Ascending aorta (tissue), 2 donors: Measurements from ENCODE around the gene LRRN4. TPM values are rescaled to one million over a fixed set of nuclear protein-coding genes. Genes with fewer than 3 reads are reported as not detected.

ENCODE experiments used
- DNase-seq, 2 donors: peaks; one replicate each; pipeline ENCODE4 v3.0.0-alpha.2; 2019; ENCODE audit warnings: low spot score in 2 of 2
- H3K27ac ChIP-seq, 2 donors: fragments of 200-600 bp; sonication (generic); one replicate each; pipeline ENCODE4 v1.5.1; 2016 to 2017; ENCODE audit warnings: mild to moderate bottlenecking in 1 of 2
- H3K27me3 ChIP-seq: fragments of 200-600 bp; sonication (generic); one replicate; pipeline ENCODE4 v1.5.1; 2017
- H3K36me3 ChIP-seq, 2 donors: fragments of 200-600 bp; sonication (generic); one replicate each; pipeline ENCODE4 v1.5.1; 2016
- H3K4me1 ChIP-seq, 2 donors: fragments of 200-600 bp; sonication (generic); one replicate each; pipeline ENCODE4 v1.5.1; 2016 to 2017; ENCODE audit warnings: mild to moderate bottlenecking in 1 of 2
- H3K4me3 ChIP-seq, 2 donors: fragments of 200-600 bp; sonication (generic); one replicate each; pipeline ENCODE4 v1.5.1; 2016 to 2017; ENCODE audit warnings: mild to moderate bottlenecking in 1 of 2
- H3K9me3 ChIP-seq, 2 donors: fragments of 200-600 bp; sonication (generic); one replicate each; pipeline ENCODE4 v1.5.1; 2016
- CTCF ChIP-seq, 3 experiments: fragments of 200-600 bp in 2 of 3; fragments of 450-650 bp in 1 of 3; sonication (generic) in 2 of 3; IDR thresholded peaks; one replicate each; pipeline ENCODE4 v1.5.1; 2016 to 2019; ENCODE audit warnings: antibody characterized with exemption in 3 of 3, mild to moderate bottlenecking in 1 of 3, moderate library complexity in 1 of 3
- intact Hi-C: fragments of 100-400 bp; cut with DNase I; formaldehyde crosslinking; loops from one replicate; pipeline ENCODE4 v1.15.1; 2023
- total RNA-seq: library from RNA; depleted of rRNA; stranded (reverse); fragments of >200 nt; gene quantifications from one replicate; pipeline ENCODE4 v1.1.0, GENCODE V29; 2016

LRRN4 gene
- not detected for total RNA-seq

DNA sequence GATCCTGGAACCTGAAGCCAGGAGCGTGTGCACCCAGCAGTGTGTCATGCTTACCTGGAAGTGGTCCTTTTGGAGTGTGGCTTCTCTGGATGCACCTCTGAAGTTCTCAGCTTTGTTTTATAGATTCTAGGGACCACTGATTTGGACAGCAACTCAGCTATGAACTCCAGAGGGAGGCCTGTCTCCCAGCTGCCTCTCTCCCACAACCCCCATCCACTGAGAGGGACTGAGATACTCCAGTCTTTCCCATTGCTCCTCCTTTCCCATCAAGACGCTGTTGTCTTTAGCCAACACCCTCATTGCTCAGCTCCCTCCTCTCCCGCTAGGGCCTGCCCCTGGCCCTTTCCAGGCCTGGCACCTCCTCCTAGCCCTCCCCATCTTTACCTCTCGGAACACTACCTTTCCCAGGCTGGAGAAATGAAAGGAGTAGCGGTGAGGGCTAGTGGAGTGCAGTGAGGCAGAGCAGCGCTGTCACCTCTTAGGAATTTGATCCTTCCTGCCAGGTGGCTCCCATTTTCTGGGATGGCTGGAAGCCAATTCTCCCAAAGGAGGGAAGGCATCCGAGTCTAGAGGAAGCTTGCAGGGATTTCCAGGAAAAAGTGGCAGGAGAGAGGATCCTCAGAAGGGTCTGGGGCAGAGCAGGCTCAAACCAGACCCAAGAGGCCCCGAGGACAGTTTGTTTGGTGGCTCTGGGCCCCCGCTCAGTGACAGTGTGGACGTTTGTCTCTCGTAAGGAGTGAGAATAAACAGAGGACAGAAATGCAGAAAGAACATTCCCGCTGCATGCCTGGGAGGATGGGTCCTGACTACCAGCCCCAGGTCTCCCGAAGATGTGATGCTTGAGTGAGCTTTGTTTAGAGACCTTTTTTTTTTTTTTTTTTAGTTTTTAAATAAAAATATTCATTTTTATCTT lies at the start of gene LRRN4:
TSS of gene LRRN4 (minus strand) at position 285 of the 913 bp plus-strand sequence. CDS start 1,261 bp downstream, outside the sequence.
- DNase-seq = no peak
- H3K36me3 ChIP-seq = no peaks in the 10 kb centered on the region
- H3K4me1 ChIP-seq = peaks cover 0 to 4% of the 10 kb centered on the region in 2 donors
- no peak within 1 kb of the TSS for H3K4me3 ChIP-seq
- no peak within 1 kb of the TSS for H3K27ac ChIP-seq
- no peaks in the 10 kb centered on the region for H3K9me3 ChIP-seq
- no peak for TF ChIP-seq CTCF (IDR thresholded peaks at IDR 0.05)
- intact Hi-C loops = no loop called here
- no peaks in the 10 kb centered on the region for H3K27me3 ChIP-seq

GRCh38 chr20:6103301-6103700 lies 49.4 kb upstream of the LRRN4 start:
- no peaks in the 10 kb centered on the region for H3K4me1 ChIP-seq
- no peak for TF ChIP-seq CTCF (IDR thresholded peaks at IDR 0.05)
- H3K27me3 ChIP-seq = no peaks in the 10 kb centered on the region
- no peak overlapping the region for H3K4me3 ChIP-seq
- DNase-seq = no peak
- H3K9me3 ChIP-seq = no peaks in the 10 kb centered on the region
- intact Hi-C loops = no loop called here
- H3K36me3 ChIP-seq = no peaks in the 10 kb centered on the region
- H3K27ac ChIP-seq = no peak overlapping the region

GRCh38 chr20:6101346-6101745 lies 47.5 kb upstream of the LRRN4 start:
- TF ChIP-seq CTCF (IDR thresholded peaks at IDR 0.05) = no peak
- intact Hi-C loops = no loop called here
- Histone ChIP-seq H3K27me3 (no peaks in the 10 kb centered on the region), H3K27ac (no peak overlapping the region), H3K9me3 (no peaks in the 10 kb centered on the region), H3K4me3 (no peak overlapping the region), H3K36me3 (no peaks in the 10 kb centered on the region), H3K4me1 (no peaks in the 10 kb centered on the region)
- DNase-seq = no peak

DNA sequence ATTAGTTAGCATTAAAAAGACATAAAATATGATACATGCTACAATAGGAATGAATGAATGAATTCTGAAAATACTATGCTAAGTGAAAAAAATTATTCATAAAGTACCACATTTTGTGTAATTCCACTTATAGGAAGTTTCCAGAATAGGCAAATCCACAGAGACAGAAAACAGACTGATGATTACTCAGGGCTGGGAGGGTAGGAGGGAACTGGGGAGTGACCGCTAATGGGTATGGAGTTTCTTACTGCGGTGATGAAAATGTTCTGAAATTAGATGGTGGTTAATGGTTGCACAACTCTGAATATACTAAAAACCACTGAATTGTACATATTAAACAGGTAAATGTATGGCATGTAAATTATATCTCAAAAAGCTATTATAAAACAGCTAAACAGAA lies 46.4 kb upstream of the LRRN4 start:
- Histone ChIP-seq H3K4me3 (no peak overlapping the region), H3K4me1 (no peaks in the 10 kb centered on the region), H3K36me3 (no peaks in the 10 kb centered on the region), H3K27ac (no peak overlapping the region), H3K9me3 (no peaks in the 10 kb centered on the region), H3K27me3 (no peaks in the 10 kb centered on the region)
- DNase-seq = no peak
- intact Hi-C loops = no loop called here
- no peak for TF ChIP-seq CTCF (IDR thresholded peaks at IDR 0.05)

GRCh38 chr20:6099819-6100218 lies 46.0 kb upstream of the LRRN4 start:
- no peak overlapping the region for H3K4me3 ChIP-seq

More at GRCh38 chr20:6099819-6100218, 46.0 kb upstream of the LRRN4 start:
- no peak overlapping the region for H3K27ac ChIP-seq
- TF ChIP-seq CTCF (IDR thresholded peaks at IDR 0.05) = no peak
- H3K36me3 ChIP-seq = no peaks in the 10 kb centered on the region
- intact Hi-C loops = no loop called here
- no peaks in the 10 kb centered on the region for H3K9me3 ChIP-seq
- DNase-seq = no peak
- no peaks in the 10 kb centered on the region for H3K27me3 ChIP-seq
- H3K4me1 ChIP-seq = no peaks in the 10 kb centered on the region
